SH-SY5Y (cell line): ENCODE measurements around the gene SLC15A4.

Experiments
- GATA2 ChIP-seq: IDR thresholded peaks from 2 replicates; pipeline ENCODE4 v1.6.1; 2011; ENCODE audit warnings: mild to moderate bottlenecking, low read depth, low read length
- GATA3 ChIP-seq: IDR thresholded peaks from 2 replicates; pipeline ENCODE4 v1.6.1; 2011; ENCODE audit warnings: low read depth, mild to moderate bottlenecking, low read length, moderate library complexity

DNA sequence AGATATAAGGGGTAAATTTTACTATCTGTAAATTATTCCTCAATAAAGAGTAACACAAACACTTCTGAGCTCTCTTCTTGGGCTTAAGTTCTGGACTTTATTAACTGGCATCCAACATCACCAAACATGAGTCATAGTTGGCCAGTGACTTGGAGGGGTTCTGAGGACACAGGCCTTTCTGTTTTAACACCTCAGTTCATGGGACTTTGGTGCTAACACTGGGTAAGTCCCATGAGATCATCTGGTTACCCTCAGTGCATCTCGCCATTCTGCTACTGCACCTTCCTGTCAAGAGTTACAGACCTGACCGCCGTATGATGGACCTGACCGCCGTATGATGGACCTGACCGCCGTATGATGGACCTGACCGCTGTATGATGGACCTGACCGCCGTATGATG, 9.9 kb downstream of the SLC15A4 start:
- TF ChIP-seq GATA2, result no peak
- TF ChIP-seq GATA3, result no peak
